Vagina (tissue), 2 donors: Measurements from ENCODE around the gene PEA15. TPM values are rescaled to one million over a fixed set of nuclear protein-coding genes. Genes with fewer than 3 reads are reported as not detected.

Source experiments
- DNase-seq, 2 donors: peaks; one replicate each; pipeline ENCODE4 v3.0.0-alpha.2; 2017; ENCODE audit errors: extremely low spot score in 2 of 2
- H3K27ac ChIP-seq: fragments of 200-600 bp; sonication (generic); one replicate; pipeline ENCODE4 v1.5.1; 2019
- H3K27me3 ChIP-seq: fragments of 200-600 bp; sonication (generic); one replicate; pipeline ENCODE4 v1.5.1; 2019
- H3K36me3 ChIP-seq, 2 donors: fragments of 200-600 bp; sonication (generic); one replicate each; pipeline ENCODE4 v1.5.1; 2017 to 2019
- H3K4me1 ChIP-seq: fragments of 200-600 bp; sonication (generic); one replicate; pipeline ENCODE4 v1.5.1; 2019
- H3K4me3 ChIP-seq, 2 donors: fragments of 200-600 bp; sonication (generic); 1 replicate in 1 of 2; 2 replicates in 1 of 2; pipeline ENCODE4 v1.5.1; 2016 to 2019
- H3K9me3 ChIP-seq: fragments of 200-600 bp; sonication (generic); one replicate; pipeline ENCODE4 v1.5.1; 2019
- POLR2A ChIP-seq, 2 donors: fragments of 450-650 bp; IDR thresholded peaks; one replicate each; pipeline ENCODE4 v1.6.1; 2017; ENCODE audit warnings: antibody characterized with exemption in 2 of 2, mild to moderate bottlenecking in 2 of 2, moderate library complexity in 2 of 2
- POLR2AphosphoS5 ChIP-seq, 2 donors: sonication (generic); formaldehyde crosslinking; IDR thresholded peaks; one replicate each; pipeline ENCODE4 v1.9.0; 2017; ENCODE audit warnings: antibody characterized with exemption in 2 of 2, mild to moderate bottlenecking in 2 of 2, low read depth in 1 of 2; ENCODE audit not compliant: insufficient read depth in 1 of 2
- intact Hi-C: fragments of 100-400 bp; cut with DNase I; formaldehyde crosslinking; loops from one replicate; pipeline ENCODE4 v1.15.1; 2023
- total RNA-seq: library from RNA; depleted of rRNA; stranded (reverse); fragments of >200 nt; gene quantifications from one replicate; pipeline ENCODE4 v1.2.3, GENCODE V29; 2016
- TF ChIP-seq, protein P1 (sequence below), 3 experiments: fragments of 450-650 bp in 2 of 3; fragments of 200-600 bp in 1 of 3; sonication (generic) in 1 of 3; IDR thresholded peaks; one replicate each; pipeline ENCODE4 v1.5.1; 2017 to 2019; ENCODE audit warnings: antibody characterized with exemption in 3 of 3, mild to moderate bottlenecking in 2 of 3, moderate library complexity in 2 of 3

Gene PEA15
- total RNA-seq, 1 donor from 2014 or later: 89.1 TPM

DNA sequence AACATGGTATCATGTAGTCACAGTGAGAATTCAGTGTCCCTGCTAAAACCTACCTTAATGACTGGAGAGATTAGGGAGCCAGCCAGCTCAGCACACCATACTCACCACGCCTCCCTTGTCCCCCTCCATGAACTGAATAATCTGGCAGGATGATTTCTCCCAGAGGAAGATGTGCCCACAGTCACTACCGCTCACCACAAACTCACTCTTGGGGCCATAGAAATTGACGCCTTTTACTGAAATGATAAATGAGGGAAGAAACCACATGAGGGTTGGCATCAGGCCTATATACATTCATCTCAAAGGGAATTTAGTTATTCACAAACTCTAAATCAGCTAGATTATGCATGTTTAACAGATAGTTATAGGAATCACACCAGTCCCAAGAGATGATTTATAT is 17.4 kb downstream of the PEA15 start:
- Histone ChIP-seq H3K9me3 (no peaks in the 10 kb centered on the region), H3K27ac (no peak overlapping the region), H3K4me1 (peaks cover 23% of the 10 kb centered on the region), H3K36me3 (peaks cover 3 to 70% of the 10 kb centered on the region in 2 donors), H3K27me3 (no peaks in the 10 kb centered on the region), H3K4me3 (no peak overlapping the region)
- DNase-seq: no peak
- intact Hi-C loops: no loop called here
- TF ChIP-seq, protein P1, sequence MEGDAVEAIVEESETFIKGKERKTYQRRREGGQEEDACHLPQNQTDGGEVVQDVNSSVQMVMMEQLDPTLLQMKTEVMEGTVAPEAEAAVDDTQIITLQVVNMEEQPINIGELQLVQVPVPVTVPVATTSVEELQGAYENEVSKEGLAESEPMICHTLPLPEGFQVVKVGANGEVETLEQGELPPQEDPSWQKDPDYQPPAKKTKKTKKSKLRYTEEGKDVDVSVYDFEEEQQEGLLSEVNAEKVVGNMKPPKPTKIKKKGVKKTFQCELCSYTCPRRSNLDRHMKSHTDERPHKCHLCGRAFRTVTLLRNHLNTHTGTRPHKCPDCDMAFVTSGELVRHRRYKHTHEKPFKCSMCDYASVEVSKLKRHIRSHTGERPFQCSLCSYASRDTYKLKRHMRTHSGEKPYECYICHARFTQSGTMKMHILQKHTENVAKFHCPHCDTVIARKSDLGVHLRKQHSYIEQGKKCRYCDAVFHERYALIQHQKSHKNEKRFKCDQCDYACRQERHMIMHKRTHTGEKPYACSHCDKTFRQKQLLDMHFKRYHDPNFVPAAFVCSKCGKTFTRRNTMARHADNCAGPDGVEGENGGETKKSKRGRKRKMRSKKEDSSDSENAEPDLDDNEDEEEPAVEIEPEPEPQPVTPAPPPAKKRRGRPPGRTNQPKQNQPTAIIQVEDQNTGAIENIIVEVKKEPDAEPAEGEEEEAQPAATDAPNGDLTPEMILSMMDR (IDR thresholded peaks at IDR 0.05): no peak
- TF ChIP-seq POLR2AphosphoS5 (IDR thresholded peaks at IDR 0.05; ENCODE audit: insufficient read depth in 1 of 2, low read depth in 1 of 2): no peak
- no peak for TF ChIP-seq POLR2A (IDR thresholded peaks at IDR 0.05)

- H3K9me3 ChIP-seq: no peaks in the 10 kb centered on the region
- no peak for DNase-seq
- no peaks in the 10 kb centered on the region for H3K27me3 ChIP-seq
- H3K4me1 ChIP-seq: peaks cover 3% of the 10 kb centered on the region
- no peak overlapping the region for H3K4me3 ChIP-seq
- peaks cover 3 to 88% of the 10 kb centered on the region in 2 donors for H3K36me3 ChIP-seq
- intact Hi-C loops: no loop called here
- TF ChIP-seq POLR2A (IDR thresholded peaks at IDR 0.05): no peak
- H3K27ac ChIP-seq: no peak overlapping the region
These were observed 19.4 kb downstream of the PEA15 start for GRCh38 chr1:160224606-160225005.

DNA sequence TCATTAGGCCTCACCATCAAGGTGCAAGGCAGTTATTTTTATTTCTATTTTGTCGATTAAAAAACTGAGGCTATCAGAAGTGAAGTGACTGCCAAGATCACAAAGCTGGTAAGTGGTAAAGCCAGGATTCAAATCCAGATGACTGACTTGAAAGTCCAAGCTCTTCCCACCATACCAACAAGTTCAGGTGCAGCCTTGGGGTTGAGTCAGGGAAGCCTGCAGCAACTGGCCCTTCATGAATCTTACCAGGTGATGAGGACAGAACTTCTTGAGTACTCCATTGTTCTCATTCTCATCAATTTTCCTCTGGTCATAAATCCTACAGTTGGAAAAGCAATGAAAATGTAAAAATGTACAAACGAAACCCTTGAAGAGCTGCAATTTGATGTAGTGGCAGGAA is 20.2 kb downstream of the PEA15 start:
- Histone ChIP-seq H3K27ac (no peak overlapping the region), H3K27me3 (no peaks in the 10 kb centered on the region), H3K9me3 (no peaks in the 10 kb centered on the region), H3K36me3 (peaks cover 3 to 94% of the 10 kb centered on the region in 2 donors), H3K4me3 (no peak overlapping the region), H3K4me1 (no peaks in the 10 kb centered on the region)
- TF ChIP-seq POLR2AphosphoS5 (IDR thresholded peaks at IDR 0.05; ENCODE audit: insufficient read depth in 1 of 2, low read depth in 1 of 2) (no peak), POLR2A (IDR thresholded peaks at IDR 0.05) (no peak)
- TF ChIP-seq, protein P1 (IDR thresholded peaks at IDR 0.05): no peak
- intact Hi-C loops: no loop called here
- DNase-seq: no peak

DNA sequence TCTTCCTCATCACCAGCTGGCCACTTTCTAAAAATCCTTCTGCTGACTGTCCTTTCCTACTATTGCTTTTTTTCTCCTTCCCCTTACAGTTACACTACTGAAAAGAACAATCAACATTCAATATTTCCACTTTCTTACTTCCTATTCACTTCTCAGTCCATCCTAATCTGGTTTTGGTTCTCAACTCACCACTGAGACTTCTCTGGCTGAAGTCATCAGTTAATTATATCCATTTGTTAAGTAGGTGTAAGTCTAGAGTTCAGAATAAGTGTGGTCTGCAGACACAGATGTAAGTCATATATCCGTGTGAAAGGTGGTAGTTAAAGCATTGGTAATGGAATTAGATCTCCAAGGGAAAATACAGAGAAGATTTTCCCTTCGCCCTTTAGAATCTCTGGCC is 21.4 kb downstream of the PEA15 start:
- Histone ChIP-seq H3K27ac (no peak overlapping the region), H3K27me3 (no peaks in the 10 kb centered on the region), H3K9me3 (no peaks in the 10 kb centered on the region), H3K36me3 (peaks cover 3 to 96% of the 10 kb centered on the region in 2 donors), H3K4me3 (no peak overlapping the region), H3K4me1 (no peaks in the 10 kb centered on the region)
- no peak for TF ChIP-seq POLR2AphosphoS5 (IDR thresholded peaks at IDR 0.05; ENCODE audit: insufficient read depth in 1 of 2, low read depth in 1 of 2)
- no peak for TF ChIP-seq POLR2A (IDR thresholded peaks at IDR 0.05)
- TF ChIP-seq, protein P1 (IDR thresholded peaks at IDR 0.05): no peak
- intact Hi-C loops: no loop called here
- DNase-seq: no peak

DNA sequence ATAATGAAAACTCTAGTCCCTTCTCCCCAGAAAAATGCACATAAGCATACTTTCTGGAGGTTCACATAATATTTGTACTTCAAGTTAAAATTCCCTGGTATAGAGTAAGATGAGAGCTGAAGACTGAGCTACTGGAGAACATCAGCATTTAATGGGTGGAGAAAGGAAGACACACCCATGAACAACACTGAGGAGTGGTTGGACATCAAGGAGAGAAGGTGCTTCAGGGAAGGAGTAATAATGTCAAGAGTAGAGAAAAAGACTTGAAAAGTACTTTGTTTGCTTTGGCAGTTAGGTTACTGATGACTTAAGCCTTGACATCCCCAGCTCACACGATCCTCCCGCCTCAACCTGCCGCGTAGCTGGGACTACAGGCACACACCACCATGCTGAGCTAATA is 21.9 kb downstream of the PEA15 start:
- intact Hi-C loops: no loop called here
- no peak for DNase-seq
- Histone ChIP-seq H3K9me3 (no peaks in the 10 kb centered on the region), H3K27me3 (no peaks in the 10 kb centered on the region), H3K27ac (no peak overlapping the region), H3K36me3 (peaks cover 3 to 96% of the 10 kb centered on the region in 2 donors), H3K4me3 (no peak overlapping the region), H3K4me1 (no peaks in the 10 kb centered on the region)
- TF ChIP-seq, protein P1 (IDR thresholded peaks at IDR 0.05): no peak
- TF ChIP-seq POLR2AphosphoS5 (IDR thresholded peaks at IDR 0.05; ENCODE audit: insufficient read depth in 1 of 2, low read depth in 1 of 2): no peak
- no peak for TF ChIP-seq POLR2A (IDR thresholded peaks at IDR 0.05)
